Globus pallidus (tissue), 1 donor: ENCODE data around the gene DPY30.

Experiments
- DNase-seq: peaks from one replicate; pipeline ENCODE4 v3.0.0-alpha.2; 2015; ENCODE audit warnings: low spot score

DPY30 gene

DNA sequence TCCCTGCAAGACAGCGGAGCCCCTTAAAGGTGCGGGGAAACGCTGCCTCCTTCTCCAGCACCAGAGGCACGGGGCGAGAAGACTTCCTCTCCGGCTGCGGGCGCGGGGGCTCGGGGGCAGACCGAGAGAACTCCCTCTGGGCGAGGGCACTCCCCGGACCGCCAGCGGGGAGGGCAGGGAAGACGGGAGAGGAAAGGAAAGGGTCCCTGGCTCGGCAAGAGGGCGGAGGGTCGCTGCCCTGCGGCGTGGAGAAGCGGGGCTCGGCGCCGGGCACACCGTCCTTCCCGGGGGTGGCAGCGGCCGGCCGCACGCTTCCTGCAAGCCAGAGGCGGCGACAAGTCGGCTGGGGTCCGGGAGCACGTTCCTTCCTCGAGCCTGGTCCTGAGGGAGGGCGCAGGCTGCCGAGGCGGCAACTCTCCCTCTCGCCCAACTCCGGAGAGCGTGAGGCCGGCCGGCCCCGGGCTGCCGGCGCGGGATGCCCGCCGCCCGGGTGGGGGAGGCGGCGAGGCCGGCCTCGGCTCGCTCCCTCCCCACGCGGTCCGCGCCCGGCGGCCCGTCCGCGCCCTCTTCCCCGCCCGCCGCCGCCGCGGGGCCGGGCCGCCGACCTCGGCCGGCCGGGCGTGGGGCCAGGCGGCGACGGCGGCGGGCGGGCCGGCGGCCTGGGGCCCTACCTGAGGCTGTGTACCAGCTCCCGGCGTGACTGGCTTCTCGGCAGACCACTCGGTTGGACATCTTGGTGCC is 29.9 kb downstream of the DPY30 start:
- DNase-seq, result peak; percentile 29

DNA sequence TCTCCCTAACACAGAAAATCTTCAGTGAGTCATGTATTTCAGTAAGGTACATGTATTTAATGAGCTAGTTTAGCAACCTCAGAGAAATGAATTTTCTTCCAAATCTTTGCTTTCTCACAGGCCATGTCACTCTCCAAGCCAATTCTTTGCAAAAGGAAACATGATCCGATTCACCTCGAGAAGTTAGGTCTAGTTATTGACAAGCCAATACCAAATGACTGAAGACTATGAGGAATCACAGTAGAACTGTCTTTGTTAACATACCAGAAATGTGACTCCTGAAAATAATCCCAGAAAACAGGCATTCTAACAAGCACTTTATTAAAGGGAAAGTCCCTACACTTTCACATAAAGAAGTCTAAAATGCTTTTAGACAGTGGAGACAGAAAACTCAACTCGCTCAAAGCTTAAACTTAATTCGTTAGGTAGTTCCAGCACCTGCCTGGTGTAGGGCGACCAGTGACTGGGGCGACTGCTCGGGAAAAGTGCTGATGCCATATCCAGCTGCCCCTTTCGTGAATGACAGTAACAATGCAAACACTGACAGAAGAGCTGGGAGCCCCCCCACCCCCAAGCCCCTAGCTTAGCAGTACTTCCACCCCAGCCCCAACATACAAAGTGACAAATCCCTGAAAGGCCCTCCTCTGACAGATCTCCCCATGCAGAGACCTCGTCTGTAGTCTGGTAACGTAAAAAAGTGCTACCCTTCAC is 30.6 kb downstream of the DPY30 start:
- peak; percentile 24 for DNase-seq

DNA sequence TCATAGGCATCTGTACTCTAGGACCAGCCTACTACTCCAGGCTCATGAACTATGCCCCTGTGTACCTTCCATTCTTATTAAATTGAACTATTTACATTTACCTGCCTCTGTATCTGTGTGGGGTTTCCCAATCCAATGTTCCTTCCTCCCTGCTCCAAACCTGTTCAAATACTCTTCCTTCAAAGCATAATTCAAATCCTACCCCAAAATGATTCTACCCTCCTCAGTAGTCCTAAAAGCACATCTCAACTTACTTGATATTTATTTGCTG is 32.5 kb downstream of the DPY30 start:
- DNase-seq, result no peak

DNA sequence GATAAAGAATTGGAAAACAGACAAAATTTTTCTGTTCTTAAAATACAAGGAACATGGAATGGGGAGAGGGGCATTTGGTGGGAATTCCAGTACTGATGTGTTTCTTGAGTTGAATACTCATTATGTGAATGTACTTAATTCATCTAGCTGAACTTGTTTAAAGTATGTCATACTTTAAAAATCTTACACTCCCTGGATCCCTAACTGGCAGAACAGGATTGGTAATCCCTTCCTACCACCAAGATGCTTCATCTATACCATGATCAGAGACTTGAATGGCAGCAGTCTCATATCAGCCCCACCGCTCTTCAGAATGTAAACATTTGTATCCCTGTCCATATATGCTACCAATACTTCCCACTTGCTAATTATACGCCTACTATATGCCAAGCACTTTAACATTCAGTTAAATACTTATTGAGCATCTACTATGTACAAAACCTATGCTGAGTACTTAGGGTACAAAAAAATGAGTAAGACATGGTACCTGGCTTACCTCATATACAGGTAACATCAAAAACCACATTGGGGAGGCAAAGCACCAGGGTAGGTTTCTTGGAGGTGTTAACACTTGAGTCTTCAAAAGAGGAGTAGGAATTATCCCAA is 34.1 kb downstream of the DPY30 start:
- DNase-seq, result no peak

DNA sequence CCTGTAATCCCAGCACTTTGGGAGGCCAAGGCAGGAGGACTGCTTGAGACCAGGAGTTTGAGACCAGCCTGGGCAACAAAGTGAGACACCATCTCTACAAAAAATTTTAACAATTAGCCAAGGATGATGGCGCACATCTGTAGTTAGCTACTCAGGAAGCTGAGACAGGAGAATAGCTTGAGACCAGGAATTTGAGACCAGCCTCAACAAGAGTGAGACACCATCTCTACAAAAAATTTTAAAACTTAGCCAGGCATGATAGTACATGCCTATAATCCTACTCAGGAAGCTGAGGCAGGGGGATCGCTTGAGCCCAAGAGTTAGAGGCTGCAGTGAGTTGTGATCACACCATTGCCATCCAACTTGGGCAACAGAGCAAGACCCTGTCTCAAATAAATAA is 35.8 kb downstream of the DPY30 start:
- no peak for DNase-seq

DNA sequence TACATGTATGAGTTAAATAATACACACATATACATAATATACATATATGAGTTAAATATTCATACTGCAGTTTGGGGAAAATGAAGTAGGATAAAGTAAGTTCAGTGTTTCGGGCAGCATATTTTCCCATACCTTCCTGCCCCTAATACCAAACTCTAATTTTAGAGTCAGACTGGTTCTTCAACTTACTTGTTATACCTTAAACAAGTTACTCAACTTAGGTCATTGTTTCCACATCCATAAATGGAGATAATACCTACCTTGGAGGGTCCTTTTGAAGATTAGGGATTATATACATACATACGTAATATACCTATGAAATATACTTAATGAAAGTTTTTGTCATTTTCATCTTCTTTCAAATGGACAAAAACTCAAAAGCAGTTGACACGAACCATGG is 37.2 kb downstream of the DPY30 start:
- no peak for DNase-seq

DNA sequence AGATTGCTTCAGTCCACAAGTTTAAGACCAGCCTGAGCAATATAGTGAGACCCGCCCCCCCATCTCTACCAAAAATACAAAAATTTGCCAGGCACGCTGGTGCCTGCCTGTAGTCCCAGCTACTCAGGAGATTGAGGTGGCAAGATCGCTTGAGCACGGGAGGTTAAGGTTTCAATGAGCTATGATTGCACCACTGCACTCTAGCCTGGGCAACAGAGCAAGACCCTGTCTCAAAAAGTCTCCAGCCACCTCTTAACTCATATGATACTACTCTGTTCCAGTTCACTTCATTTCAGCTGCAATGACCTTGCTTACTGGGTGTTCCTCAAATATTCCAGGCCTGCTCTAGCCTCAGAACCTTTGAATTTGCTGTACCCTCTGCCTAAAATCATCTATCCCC is 40.2 kb downstream of the DPY30 start:
- DNase-seq, result no peak

DNA sequence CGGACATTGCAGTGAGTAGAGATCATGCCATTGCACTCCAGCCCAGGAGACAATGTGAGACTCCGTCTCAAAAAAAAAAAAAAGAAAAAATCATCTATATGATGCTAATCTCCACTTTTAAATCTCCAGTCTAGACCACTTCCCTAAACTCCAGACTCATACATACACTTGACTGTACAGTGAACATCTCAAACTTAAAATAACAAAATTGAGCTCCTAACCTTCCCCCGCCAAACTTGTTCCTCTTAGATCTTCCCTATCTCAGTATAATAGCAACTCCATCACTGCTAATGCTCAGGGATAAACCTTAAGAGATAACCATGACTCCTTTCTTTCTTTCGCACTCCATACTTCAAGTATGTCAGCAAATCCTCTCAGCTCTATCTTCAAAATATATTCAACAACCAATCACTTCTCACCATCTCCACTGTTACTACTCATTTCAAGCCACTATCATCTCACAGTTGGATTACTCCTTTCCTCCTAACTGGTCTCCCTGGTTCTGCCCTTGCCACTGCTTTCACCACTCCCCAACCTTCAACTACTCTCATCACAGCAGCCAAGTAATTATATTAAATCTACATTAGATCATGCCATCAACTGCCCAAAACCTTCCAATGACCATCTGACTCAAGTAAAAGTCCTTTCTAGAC is 40.7 kb downstream of the DPY30 start:
- no peak for DNase-seq

DNA sequence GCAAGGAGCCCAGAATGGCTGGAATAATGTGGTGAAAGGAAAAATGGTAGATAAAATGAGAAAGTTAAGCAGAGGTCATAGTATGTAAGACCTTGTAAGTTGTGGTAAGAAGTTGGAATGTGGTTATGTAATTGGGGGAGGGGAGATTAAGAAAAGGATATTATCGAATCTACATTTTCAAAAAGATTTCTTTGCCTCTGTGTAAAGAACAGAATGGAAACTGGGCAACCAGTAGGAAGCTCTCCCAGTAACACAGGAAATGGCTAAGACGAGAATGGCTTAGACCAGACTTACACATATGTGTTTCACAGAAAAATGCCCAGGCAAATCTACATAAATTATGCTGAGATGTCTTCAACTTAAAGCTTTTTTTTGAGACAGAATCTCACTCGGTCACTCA is 42.0 kb downstream of the DPY30 start:
- DNase-seq, result no peak

DNA sequence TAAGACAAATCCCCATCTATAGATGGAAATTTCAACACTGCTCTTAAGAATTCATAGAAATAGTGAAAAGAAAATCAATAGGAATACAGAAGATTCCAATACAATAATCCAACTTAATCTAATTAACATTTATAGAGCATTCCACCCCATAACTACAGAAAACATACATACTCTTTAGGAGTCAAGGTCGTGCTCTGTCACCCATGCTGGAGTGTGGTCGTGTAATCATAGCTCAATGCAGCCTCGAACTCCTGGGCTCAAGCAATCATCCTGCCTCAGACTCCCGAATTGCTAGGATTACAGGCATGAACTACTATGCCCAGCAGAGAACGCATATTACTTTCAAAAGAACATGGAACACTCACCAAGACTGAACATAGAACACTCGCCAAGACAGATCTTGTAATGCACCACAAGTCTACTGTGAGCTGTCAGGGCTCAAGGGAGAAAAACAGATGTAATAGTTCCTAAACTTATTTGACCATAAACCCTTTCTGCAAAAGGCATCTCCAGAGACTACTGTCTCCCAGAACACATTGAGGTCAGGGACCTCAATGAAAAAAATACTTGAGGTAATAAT is 42.9 kb downstream of the DPY30 start:
- DNase-seq, result no peak

DNA sequence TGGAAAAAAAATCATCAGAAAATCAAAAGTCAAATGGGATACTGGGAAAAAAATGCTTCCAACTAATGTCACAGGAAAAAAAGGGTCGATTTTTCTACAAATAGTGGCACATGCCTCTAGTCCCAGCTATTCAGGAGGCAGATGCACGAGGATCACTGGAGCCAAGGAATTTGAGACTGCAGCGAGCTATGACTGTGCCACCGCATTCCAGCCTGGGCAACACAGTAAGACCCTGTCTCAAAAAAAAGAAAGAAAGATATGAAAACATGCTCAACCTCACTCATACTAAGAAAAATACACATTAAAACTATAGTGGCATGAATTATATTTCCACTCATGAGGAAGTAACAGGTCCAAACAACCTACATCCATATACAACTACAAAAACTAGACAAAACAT is 46.7 kb downstream of the DPY30 start:
- DNase-seq, result no peak

DNA sequence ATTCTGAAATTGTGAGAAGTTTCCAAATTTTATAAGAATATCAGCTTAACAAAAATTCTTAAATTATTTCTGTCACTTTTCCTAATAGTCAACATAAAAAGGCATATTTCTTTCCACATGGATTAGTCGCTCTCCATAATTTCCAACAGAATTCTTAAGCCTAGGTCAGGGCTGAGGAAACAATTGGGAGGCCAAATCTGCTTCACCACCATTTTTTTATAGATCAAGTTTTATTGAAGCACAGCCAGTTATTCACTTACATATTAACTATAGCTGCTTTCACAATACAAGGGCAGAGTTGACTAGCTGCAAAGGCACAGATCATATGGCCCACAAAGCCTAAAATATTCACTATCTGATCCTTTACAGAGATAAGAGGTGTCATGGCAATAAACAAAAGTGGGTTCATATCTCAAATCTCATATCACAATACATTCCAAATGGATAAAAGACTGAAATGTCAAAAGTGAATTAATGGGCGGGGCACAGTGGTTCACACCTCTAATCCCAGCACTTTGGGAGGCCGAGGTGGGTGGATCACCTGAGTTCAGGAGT is 47.5 kb downstream of the DPY30 start:
- no peak for DNase-seq

DNA sequence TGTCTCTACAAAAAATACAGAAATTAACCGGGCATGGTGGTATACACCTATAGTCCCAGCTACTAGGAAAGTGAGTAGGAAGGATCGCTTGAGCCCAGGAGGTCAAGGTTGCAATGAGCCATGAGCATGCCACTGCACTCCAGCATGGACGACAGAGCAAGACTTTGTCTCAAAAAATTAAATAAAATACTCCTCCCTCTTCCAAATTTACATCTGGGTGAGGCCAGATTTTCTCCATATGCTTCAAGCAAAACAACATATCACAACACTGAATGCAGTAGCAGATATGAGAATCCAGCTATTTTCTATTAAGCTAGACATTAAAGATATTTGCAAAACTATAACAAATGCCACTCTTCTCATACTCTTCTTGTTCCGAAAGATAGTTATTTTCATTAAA is 49.7 kb downstream of the DPY30 start:
- DNase-seq, result no peak

DNA sequence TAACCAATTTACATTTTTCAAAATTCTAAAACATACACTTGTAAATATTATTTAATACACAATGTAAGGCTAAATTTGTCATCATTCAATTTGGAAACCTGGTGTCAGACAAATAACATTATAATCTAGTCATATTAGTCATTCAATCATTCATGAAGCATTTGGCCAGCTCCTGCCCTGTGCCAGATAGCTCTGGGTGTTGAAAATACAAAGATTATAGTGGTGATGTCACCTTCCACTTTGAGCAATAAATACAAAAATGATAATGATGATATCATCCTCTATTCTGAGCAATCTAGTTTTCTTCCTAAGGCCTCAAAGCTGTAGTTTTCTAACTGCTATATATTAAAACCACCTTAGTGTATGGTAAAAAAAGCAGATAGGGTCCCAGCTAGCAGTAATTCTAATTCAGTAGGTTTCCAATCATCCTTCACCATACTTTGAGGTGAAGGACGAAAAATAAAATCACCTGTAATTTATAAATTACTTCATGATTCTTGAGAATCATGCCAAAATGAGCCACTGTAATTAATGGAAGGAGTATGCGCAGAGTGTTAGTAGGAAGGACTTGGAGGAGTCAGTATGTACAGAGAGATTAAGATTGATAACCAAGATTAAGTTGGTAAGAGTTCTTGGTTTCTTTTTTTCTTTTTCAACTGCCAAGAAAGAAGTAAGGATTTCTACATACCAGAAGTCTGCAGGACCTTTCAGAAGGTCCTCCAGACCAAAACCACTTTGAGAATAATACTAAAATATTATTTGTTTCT is 52.0 kb downstream of the DPY30 start:
- no peak for DNase-seq

DNA sequence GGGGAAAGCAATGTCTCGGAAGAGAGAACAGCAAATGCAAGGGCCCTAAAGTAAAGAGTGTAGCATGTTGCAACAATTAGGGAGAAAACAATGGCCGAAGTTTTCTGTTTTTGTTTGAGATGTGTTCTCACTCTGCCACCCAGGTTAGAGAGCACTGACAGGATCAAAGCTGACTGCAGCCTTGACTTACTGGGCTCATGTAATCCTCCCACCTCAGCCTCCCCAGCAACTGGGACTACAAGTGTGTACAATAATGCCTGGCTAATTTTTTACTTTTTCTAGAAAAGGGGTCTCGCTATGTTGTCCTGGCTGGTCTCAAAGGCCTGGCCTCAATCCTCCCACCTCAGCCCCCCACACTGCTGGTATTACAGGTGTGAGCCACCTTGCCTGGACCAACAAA is 52.7 kb downstream of the DPY30 start:
- no peak for DNase-seq

DNA sequence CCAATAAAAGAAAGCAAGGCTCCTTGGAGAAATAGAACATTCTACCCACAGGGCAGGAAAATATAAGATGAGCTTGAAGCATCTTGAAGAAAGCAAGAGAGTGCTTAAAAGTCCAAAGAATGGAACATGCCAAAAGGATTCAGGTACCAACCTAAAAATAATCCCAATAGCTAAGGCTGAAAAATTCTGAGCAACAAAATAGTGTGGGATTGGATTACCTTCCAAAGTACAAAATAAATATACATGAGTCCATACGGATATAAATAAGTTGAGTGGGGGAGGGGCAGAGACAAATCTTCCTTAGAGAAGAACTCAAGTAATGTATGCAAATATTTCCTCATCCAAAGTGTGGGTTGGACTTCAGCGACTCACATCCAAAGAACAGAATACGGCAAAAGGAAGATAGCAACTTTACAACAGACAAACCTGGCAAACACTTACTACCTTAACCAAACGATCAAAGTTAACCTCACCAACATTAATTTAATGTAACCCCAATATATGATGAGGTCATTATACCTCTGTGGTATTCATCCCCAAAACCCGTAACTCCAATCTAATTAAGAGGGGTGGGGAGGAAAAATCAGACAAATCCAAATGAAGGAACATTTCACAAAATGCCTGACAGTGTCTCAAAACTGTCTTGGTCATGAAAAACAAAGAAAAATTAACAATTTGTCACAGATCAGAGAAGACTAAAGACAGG is 55.7 kb downstream of the DPY30 start:
- no peak for DNase-seq

DNA sequence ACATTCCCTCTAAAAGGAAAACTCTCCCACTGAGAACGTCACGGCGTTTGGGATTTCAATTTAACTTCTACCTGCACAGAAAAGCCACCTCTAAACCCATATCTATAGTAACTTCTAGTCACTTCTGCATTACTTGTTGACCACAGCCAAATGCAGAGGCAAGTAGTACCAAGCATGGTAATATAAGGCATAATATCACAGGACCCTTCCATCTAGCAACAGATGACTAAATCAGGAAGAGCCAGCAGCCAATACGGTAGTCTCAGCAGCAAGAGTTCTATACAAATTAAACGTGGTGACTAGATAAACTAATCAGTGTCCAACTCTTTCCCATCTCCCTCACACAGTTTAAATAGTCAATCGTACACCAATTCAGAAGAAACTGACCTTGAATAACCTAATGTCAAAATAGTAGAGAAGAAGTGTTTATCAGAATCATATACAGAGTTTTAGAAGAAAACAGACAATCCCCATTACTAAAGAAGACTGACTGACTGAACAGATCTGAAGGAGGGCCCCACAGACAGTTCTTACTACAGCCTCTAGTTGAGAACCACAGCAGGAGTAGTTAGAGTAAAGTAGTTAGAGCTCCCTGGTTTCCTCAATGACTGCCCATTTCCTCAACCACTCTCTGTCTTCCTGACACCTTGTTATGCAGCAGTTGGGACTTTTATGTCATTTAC is 58.8 kb downstream of the DPY30 start:
- peak; percentile 17 for DNase-seq

DNA sequence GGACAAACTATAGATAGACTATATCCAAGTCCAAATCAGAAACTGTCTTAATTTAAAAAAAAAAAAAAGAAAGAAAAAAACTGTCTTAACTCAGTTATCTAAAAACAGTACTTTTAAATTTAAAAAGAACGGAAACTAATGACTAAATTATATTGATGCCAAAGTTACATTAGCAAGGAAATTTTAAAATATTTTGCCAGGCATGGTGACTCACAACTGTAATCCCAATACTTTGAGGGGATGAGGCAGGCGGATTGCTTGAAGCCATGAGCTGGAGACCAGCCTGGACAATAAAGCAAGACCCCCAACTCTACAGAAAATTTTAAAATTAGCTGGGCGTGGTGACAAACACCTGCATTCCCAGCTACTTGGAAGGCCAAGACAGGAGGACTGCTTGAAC is 59.6 kb downstream of the DPY30 start:
- DNase-seq, result no peak

DNA sequence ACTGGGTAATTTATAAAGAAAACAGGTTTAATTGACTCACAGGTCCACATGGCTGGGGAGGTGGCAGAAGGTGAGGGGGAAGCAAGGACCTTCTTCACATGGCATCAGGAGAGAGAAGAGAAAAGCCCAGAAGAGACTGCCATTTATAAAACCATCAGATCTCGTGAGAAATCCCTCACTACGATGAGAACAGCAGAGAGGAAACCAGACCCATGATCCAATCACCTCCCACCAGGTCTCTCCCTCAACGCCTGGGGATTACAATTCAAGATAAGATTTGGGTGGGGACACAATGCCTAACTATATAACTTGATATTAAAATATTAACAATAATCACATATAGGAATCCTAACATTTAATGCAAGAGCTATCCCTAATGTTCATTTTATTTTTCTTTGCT is 60.6 kb downstream of the DPY30 start:
- DNase-seq, result no peak

DNA sequence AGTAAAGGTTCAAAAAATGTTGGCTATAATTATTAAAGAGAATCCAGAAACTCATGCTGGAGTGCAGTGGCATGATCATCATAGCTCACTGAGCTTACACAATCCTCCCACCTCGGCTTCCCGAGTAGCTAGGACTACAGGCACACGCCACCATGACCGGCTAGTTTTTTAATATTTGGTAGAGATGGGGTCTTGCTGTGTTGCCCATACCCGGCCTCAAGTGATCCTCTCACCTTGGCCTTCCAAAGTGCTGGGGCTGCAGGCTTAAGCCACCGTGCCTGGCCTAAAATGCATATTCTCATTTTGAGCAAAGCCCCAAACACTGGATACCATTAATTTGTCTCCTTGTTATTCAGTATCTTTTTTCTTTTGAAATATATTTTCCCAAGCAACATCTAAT is 61.2 kb downstream of the DPY30 start:
- DNase-seq, result no peak
